Cardiac muscle cell (in vitro differentiated cells and primary cell): ENCODE results near the gene CADM1. TPM values are rescaled to one million over a fixed set of nuclear protein-coding genes. Genes with fewer than 3 reads are reported as not detected.

ENCODE experiments used
- DNase-seq, 2 donors: peaks; one replicate each; pipeline versions ENCODE4 v3.0.0 to v3.0.0-alpha.2; 2010 to 2017; ENCODE audit warnings: low read depth in 1 of 2, low spot score in 1 of 2
- H3K27ac ChIP-seq: fragments of 200-600 bp; sonication (generic); 2 replicates; pipeline ENCODE4 v1.5.1; 2016
- H3K27me3 ChIP-seq: fragments of 200-600 bp; sonication (generic); 2 replicates; pipeline ENCODE4 v1.6.0; 2016; ENCODE audit warnings: control low read depth
- H3K36me3 ChIP-seq: fragments of 200-600 bp; sonication (generic); 2 replicates; pipeline ENCODE4 v1.5.1; 2016; ENCODE audit warnings: control low read depth
- H3K4me1 ChIP-seq: fragments of 200-600 bp; sonication (generic); 2 replicates; pipeline ENCODE4 v1.8.1; 2017; ENCODE audit warnings: low read depth, mild to moderate bottlenecking, mixed run types
- H3K4me3 ChIP-seq: fragments of 200-600 bp; sonication (generic); 2 replicates; pipeline ENCODE4 v1.5.1; 2016; ENCODE audit warnings: mild to moderate bottlenecking
- H3K9me3 ChIP-seq: fragments of 200-600 bp; sonication (generic); 2 replicates; pipeline ENCODE4 v1.5.1; 2017; ENCODE audit warnings: low read depth, mild to moderate bottlenecking, control low read depth
- polyA plus RNA-seq: library from polyadenylated mRNA; unstranded; fragments of >200 nt; fragmentation: Nextera tagmentation; extraction: Ambion mirVana; gene quantifications from 2 replicates; pipeline ENCODE4 v1.2.1, GENCODE V29; 2016
- total RNA-seq: library from RNA; depleted of rRNA; stranded (reverse); fragments of >200 nt; gene quantifications from 2 replicates; pipeline ENCODE4 v1.2.3, GENCODE V29; 2016
- TF ChIP-seq, protein P1 (sequence below): IDR thresholded peaks from 2 replicates; pipeline ENCODE4 v1.5.1; 2012; ENCODE audit warnings: low read depth, mild to moderate bottlenecking, low read length

The CADM1 gene
- total and polyA plus RNA-seq, 2 experiments from 2014 or later = 113 to 149 TPM

DNA sequence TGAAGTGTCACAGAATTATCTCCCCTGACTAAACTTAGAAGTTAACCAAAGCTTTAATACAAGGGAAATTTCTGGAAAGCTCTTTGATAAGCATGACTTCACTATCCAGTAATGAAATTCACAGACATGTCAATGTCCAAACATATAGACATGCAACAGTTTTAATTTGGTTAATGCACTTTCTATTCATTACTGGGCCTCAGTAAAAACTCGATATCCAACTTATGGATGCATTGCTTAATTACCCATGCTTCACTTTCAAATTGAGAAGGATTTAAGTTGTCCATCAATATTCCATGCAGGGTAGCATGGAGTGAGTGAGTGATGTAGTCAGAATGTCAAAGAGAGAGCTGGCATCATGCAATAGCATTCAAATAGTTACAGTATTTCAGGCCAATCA, 197.5 kb downstream of the CADM1 start:
- H3K9me3 ChIP-seq = no peaks in the 10 kb centered on the region
- H3K4me1 ChIP-seq = peaks cover 12% of the 10 kb centered on the region
- DNase-seq = no peak
- no peaks in the 10 kb centered on the region for H3K36me3 ChIP-seq
- H3K27me3 ChIP-seq = no peaks in the 10 kb centered on the region
- H3K27ac ChIP-seq = no peak overlapping the region
- no peak overlapping the region for H3K4me3 ChIP-seq
- TF ChIP-seq, protein P1, sequence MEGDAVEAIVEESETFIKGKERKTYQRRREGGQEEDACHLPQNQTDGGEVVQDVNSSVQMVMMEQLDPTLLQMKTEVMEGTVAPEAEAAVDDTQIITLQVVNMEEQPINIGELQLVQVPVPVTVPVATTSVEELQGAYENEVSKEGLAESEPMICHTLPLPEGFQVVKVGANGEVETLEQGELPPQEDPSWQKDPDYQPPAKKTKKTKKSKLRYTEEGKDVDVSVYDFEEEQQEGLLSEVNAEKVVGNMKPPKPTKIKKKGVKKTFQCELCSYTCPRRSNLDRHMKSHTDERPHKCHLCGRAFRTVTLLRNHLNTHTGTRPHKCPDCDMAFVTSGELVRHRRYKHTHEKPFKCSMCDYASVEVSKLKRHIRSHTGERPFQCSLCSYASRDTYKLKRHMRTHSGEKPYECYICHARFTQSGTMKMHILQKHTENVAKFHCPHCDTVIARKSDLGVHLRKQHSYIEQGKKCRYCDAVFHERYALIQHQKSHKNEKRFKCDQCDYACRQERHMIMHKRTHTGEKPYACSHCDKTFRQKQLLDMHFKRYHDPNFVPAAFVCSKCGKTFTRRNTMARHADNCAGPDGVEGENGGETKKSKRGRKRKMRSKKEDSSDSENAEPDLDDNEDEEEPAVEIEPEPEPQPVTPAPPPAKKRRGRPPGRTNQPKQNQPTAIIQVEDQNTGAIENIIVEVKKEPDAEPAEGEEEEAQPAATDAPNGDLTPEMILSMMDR = no peak

DNA sequence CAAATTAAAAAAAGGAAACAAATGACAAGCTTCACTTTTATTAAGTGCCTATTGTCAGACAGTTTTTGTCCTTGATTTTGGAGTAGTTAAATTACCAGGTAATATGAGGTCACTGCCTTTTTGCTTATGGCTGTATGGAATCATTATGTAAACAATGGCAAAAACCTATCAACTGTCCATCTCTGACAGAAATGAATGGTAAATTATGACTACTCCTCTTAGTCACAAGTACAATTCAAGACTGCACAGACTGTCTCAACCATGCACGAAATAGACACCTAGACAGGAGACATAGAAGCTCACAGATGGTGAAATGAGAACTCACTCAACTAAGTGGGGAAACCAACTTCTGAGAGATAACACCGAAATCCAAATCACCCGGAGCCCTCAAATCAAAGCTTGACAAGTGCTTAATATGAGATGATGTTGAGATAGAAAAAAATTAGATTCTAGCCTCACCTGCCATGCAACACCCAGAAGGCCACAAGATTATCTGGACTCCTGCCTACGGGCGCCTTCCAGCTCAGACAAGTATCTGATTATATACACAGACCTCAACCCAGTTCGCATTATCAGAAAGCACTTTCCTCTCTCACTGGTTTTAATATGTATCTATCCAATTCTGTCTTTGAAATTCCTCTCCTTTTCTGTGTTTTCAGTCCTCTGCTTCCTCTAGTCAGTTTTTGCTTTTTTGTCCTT, 199.3 kb downstream of the CADM1 start:
- TF ChIP-seq, protein P1 = no peak
- Histone ChIP-seq H3K27ac (peak overlapping the region; percentile 45), H3K4me3 (no peak overlapping the region)

DNA sequence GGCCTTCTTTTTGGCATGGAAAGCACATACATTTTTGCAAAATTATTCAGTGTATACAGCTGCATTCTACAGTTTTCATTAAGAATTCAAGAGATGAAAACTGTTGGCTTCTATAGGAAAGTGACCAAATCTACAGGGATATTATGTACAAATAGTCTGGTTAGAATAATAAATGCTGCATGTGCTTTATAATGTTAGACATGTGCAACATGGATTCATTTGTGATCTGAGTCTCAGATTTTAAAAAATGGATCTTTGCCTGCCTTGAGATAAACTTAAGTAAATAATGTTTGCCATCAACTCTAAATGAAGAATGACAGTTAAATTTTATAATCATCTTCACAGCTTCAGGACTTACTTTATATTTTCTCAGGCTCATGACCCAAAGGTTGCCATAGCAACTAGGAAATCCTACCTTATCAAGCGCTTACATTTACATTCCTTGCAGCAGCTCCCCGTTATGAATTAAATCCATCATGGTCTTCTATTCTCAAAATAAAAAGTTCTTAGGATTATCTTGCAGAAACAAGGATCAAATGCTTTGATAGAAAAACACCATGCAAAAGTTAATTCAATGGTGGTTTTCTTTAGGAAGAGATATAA, 200.2 kb downstream of the CADM1 start:
- TF ChIP-seq, protein P1 = no peak

More for the DNA sequence above, 199.3 kb downstream of the CADM1 start:
- Histone ChIP-seq H3K9me3 (no peaks in the 10 kb centered on the region), H3K27me3 (no peaks in the 10 kb centered on the region), H3K36me3 (no peaks in the 10 kb centered on the region), H3K4me1 (peaks cover 12% of the 10 kb centered on the region)
- no peak for DNase-seq

DNA sequence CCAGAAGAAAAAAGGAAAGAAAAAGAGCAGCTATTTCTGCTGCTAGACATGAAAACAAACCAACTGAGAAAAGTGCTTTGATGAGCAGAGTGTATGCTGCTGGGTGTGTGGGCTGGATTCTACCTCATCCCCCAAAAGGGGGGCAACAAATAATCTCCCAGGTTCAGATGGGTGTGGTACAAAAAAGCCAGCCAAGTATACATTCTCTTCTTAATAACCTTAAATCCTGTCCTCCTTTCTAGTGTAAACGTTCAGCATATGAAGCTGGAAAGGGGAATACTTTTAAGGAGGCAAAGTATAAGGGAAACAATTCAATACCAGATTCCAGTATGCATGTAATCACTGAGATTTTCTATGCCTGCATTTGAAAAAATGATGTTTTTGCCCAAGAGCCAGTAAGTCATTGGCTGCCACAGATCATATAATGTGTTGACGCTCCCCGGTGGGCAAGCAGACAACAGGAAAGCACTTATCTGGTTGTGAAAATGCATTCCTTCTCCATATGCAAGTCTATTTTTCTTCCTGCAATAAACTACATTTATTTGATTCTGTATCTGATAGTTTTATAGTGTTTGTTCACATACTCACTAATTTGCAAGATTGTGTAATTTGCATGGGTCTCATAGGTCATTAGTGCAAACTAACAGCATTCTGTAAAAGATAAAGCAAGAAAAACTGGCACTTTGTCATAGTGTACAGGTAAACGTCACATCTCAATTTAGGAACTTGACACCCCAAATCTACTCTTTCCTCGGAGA, 201.1 kb downstream of the CADM1 start:
- Histone ChIP-seq H3K27ac (no peak overlapping the region), H3K4me1 (peaks cover 19% of the 10 kb centered on the region), H3K4me3 (no peak overlapping the region), H3K36me3 (no peaks in the 10 kb centered on the region), H3K9me3 (no peaks in the 10 kb centered on the region), H3K27me3 (no peaks in the 10 kb centered on the region)
- DNase-seq = no peak
- TF ChIP-seq, protein P1 = no peak

More for the DNA sequence above, 200.2 kb downstream of the CADM1 start:
- H3K27me3 ChIP-seq = no peaks in the 10 kb centered on the region
- no peak for DNase-seq
- H3K4me3 ChIP-seq = no peak overlapping the region
- no peaks in the 10 kb centered on the region for H3K36me3 ChIP-seq
- no peaks in the 10 kb centered on the region for H3K9me3 ChIP-seq
- no peak overlapping the region for H3K27ac ChIP-seq
- peaks cover 12% of the 10 kb centered on the region for H3K4me1 ChIP-seq

DNA sequence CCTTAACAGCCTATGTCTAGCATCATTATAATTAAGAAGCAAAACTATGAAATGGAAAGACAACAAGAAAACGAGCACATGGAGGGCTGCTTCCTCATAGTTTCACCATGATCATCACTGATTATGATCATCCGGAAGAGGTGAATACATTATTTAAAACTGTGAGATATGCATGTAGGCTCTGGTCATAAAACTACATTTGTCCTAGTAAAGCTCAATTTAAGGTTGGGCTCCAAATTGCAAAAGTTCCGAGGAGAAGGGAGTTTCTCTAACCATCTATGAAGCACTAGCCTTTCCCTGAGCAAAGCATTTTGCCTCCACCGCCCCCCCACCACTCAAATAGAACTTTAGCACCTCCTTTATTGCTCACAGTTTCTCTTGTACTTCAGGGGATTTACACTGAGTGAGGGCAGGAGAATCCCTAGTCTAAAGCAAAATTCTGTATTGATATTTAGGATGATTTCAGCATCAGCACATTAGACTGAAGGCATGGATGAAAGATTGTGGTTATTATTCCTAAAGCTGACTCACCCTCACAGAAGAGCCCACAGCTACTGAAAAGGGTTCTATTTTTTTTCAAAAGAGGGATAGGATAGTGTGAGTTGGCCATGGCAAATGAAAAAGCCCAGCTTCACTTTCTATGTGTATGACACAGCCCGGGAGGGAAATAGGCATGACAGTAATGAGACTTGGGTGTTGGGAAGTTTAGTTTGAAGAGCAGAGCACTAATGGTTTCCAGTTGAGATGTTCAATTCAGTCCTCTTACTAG, 203.4 kb downstream of the CADM1 start:
- no peaks in the 10 kb centered on the region for H3K27me3 ChIP-seq
- no peak overlapping the region for H3K4me3 ChIP-seq
- TF ChIP-seq, protein P1 = no peak
- DNase-seq = no peak
- H3K27ac ChIP-seq = no peak overlapping the region
- no peaks in the 10 kb centered on the region for H3K36me3 ChIP-seq
- no peaks in the 10 kb centered on the region for H3K9me3 ChIP-seq
- H3K4me1 ChIP-seq = peaks cover 19% of the 10 kb centered on the region
